Pancreas (tissue), 10 donors: ENCODE measurements around the gene ADIPOR2. TPM values are rescaled to one million over a fixed set of nuclear protein-coding genes. Genes with fewer than 3 reads are reported as not detected.
A peak's percentile ranks its signal among the peaks of the same experiment; 100 is the strongest.

Experiments used
- ATAC-seq, 4 donors: fragments of 200-7000 bp; cut with Tn5 transposase; one replicate each; pipeline versions ENCODE4 v1.8.0 to v1.9.1; 2020; ENCODE audit warnings: mild to moderate bottlenecking in 4 of 4, moderate library complexity in 4 of 4
- DNase-seq, 6 donors: peaks; one replicate each; pipeline ENCODE4 v3.0.0-alpha.2; 2020
- FAIRE-seq: peaks from 2 replicates; lab custom pipeline; 2012; peaks lifted over from hg19 to GRCh38; lab: Jason Lieb, UNC
- H3K27ac ChIP-seq, 4 donors: fragments of 200-600 bp; sonication (generic); 1 replicate in 3 of 4; 2 replicates in 1 of 4; pipeline versions ENCODE4 v1.5.0 to v1.8.0; 2020
- H3K27me3 ChIP-seq, 4 donors: fragments of 200-600 bp; one replicate each; pipeline ENCODE4 v1.8.0; 2021
- H3K36me3 ChIP-seq, 3 donors: fragments of 200-600 bp; sonication (generic) in 1 of 3; one replicate each; pipeline versions ENCODE4 v1.5.0 to v1.8.0; 2020 to 2021
- H3K4me1 ChIP-seq, 3 donors: fragments of 200-600 bp; one replicate each; pipeline ENCODE4 v1.8.0; 2021
- H3K4me3 ChIP-seq, 4 donors: fragments of 200-600 bp; sonication (generic) in 2 of 4; one replicate each; pipeline versions ENCODE4 v1.5.0 to v1.8.0; 2020 to 2021
- H3K9me3 ChIP-seq, 4 donors: fragments of 200-600 bp; one replicate each; pipeline ENCODE4 v1.8.0; 2021
- CTCF ChIP-seq, 4 donors: fragments of 200-600 bp; sonication (generic) in 3 of 4; IDR thresholded peaks; one replicate each; pipeline versions ENCODE4 v1.5.0 to v1.8.0; 2021; ENCODE audit warnings: antibody characterized with exemption in 4 of 4
- WGBS, 2 donors: extraction: QIAGEN DNeasy Blood & Tissue Kit; methylation state at CpG; one replicate each; pipeline ENCODE4 v1.1.7; 2013; 5-methylcytosine and 5-hydroxymethylcytosine counted together
- intact Hi-C, 3 donors: fragments of 100-400 bp; cut with DNase I; formaldehyde crosslinking; loops; one replicate each; pipeline versions ENCODE4 v1.11.1 to v1.14.2; 2022
- polyA plus RNA-seq, 2 donors: library from polyadenylated mRNA; stranded (reverse); fragments of 200-250 nt; gene quantifications; one replicate each; pipeline ENCODE4 v1.2.3, GENCODE V29; 2013
- total RNA-seq, 6 donors: library from RNA; stranded (reverse); fragmentation: NEBNext Ultra II Directional in 4 of 6; extraction: Animal tissue kit (Norgen Biotek cat#: 25700) in 4 of 6; gene quantifications; one replicate each; pipeline versions ENCODE4 v1.2.1 to v1.2.4, GENCODE V29; 2021 to 2023
- donor health status: healthy with polysubstance abuse.
- donor health status: DM: no; HTN: no; CAD: no; lungs with moderate emphysema.
- donor health status: DM: no; HTN: no; CAD: no.
- donor health status: control.
- donor health status: control.
- donor health status: Bipolar disorder and iron deficiency.
- donor health status: DM: yes; HTN: yes; CAD: no.
- donor health status: DM: no; HTN: no; CAD: no.
- donor health status: DM: no; HTN: no; CAD: no.
- donor health status: DM: yes; HTN: yes; CAD: no.

The ADIPOR2 gene
- total and polyA plus RNA-seq, 8 donors: 10.4 to 27.5 (median 22.1) TPM

GRCh38 chr12:1666685-1667162 is 24.1 kb upstream of the ADIPOR2 start:
- Histone ChIP-seq H3K27me3 (no peaks in the 10 kb centered on the region), H3K4me3 (no peak overlapping the region), H3K36me3 (no peaks in the 10 kb centered on the region), H3K4me1 (peaks cover 0 to 6% (median 5%) of the 10 kb centered on the region in 3 donors), H3K9me3 (no peaks in the 10 kb centered on the region), H3K27ac (peak overlapping the region; percentile 33 to 59 (median 48))
- no peak for TF ChIP-seq CTCF (IDR thresholded peaks at IDR 0.05)
- no peak for DNase-seq
- intact Hi-C loops: no loop called here
- WGBS, 2 donors: 3 to 5% methylated on average over 2 of the region's 2 CpGs
- peak in 1 of 4 donors; percentile 7 for ATAC-seq
- no peak for FAIRE-seq

- ATAC-seq: peak in 3 of 4 donors; percentile 14 to 36 (median 25)
- 80 to 81% methylated on average over 18 of the region's 18 CpGs for WGBS, 2 donors
- no peaks in the 10 kb centered on the region for H3K9me3 ChIP-seq
- H3K4me1 ChIP-seq: peaks cover 0 to 6% (median 5%) of the 10 kb centered on the region in 3 donors
- no peak for DNase-seq
- intact Hi-C loops: no loop called here
- no peak for FAIRE-seq
- TF ChIP-seq CTCF (IDR thresholded peaks at IDR 0.05): no peak
- no peaks in the 10 kb centered on the region for H3K27me3 ChIP-seq
- no peak overlapping the region for H3K27ac ChIP-seq
- H3K4me3 ChIP-seq: no peak overlapping the region
- no peaks in the 10 kb centered on the region for H3K36me3 ChIP-seq
Measured at GRCh38 chr12:1668833-1669543, 21.9 kb upstream of the ADIPOR2 start.

- ATAC-seq (peak in 1 of 4 donors; percentile 37), DNase-seq (no peak), FAIRE-seq (no peak)
- Histone ChIP-seq H3K27me3 (no peaks in the 10 kb centered on the region), H3K4me1 (peaks cover 0 to 6% (median 5%) of the 10 kb centered on the region in 3 donors), H3K4me3 (no peak overlapping the region), H3K9me3 (no peaks in the 10 kb centered on the region), H3K27ac (no peak overlapping the region), H3K36me3 (no peaks in the 10 kb centered on the region)
- intact Hi-C loops: no loop called here
- no peak for TF ChIP-seq CTCF (IDR thresholded peaks at IDR 0.05)
- WGBS, 2 donors: 75 to 82% methylated on average over 14 of the region's 14 CpGs
Measured at GRCh38 chr12:1670358-1671268, 20.3 kb upstream of the ADIPOR2 start.

GRCh38 chr12:1676043-1676442 is 14.8 kb upstream of the ADIPOR2 start:
- H3K4me3 ChIP-seq: no peak overlapping the region
- intact Hi-C loops: no loop called here
- ATAC-seq: no peak
- no peaks in the 10 kb centered on the region for H3K36me3 ChIP-seq
- TF ChIP-seq CTCF (IDR thresholded peaks at IDR 0.05): no peak
- H3K9me3 ChIP-seq: no peaks in the 10 kb centered on the region
- no peak for FAIRE-seq
- no peaks in the 10 kb centered on the region for H3K27me3 ChIP-seq
- WGBS, 2 donors: 90 to 95% methylated on average over 3 of the region's 3 CpGs
- no peaks in the 10 kb centered on the region for H3K4me1 ChIP-seq
- no peak for DNase-seq
- no peak overlapping the region for H3K27ac ChIP-seq
